HepG2 (cell line): ENCODE measurements around the gene NCOA3. TPM values are rescaled to one million over a fixed set of nuclear protein-coding genes. Genes with fewer than 3 reads are reported as not detected.
A peak's percentile ranks its signal among the peaks of the same experiment; 100 is the strongest.

Source experiments
- ATAD3A ChIP-seq: sonication (generic); formaldehyde crosslinking; IDR thresholded peaks from 2 replicates; pipeline ENCODE4 v1.4.0; 2020; ENCODE audit warnings: missing genetic modification reagents
- CC2D1A ChIP-seq: sonication (generic); formaldehyde crosslinking; IDR thresholded peaks from 2 replicates; pipeline ENCODE4 v1.8.1; 2023; ENCODE audit warnings: mild to moderate bottlenecking, missing genetic modification reagents
- GTF2F1 ChIP-seq: fragments of 150-350 bp; IDR thresholded peaks from 2 replicates; pipeline ENCODE4 v1.6.1; 2014; ENCODE audit warnings: low read length
- NR2F1 ChIP-seq, 2 experiments: fragments of 450-650 bp in 1 of 2; formaldehyde crosslinking in 1 of 2; IDR thresholded peaks; 2 replicates each; pipeline versions ENCODE4 v1.5.0 to v1.6.1; 2016 to 2020; ENCODE audit warnings: mild to moderate bottlenecking in 1 of 2, missing compliant biosample characterization in 1 of 2, missing genetic modification reagents in 1 of 2, moderate library complexity in 1 of 2
- NRL ChIP-seq: sonication (generic); formaldehyde crosslinking; IDR thresholded peaks from 2 replicates; pipeline ENCODE4 v1.5.0; 2020; ENCODE audit warnings: missing genetic modification reagents, mild to moderate bottlenecking, moderate library complexity, borderline replicate concordance
- POLR2G ChIP-seq: fragments of 200-400 bp; formaldehyde crosslinking; IDR thresholded peaks from 2 replicates; pipeline ENCODE4 v1.6.1; 2018; ENCODE audit warnings: mild to moderate bottlenecking, low read depth, low read length, moderate library complexity
- REXO4 ChIP-seq: sonication (generic); formaldehyde crosslinking; IDR thresholded peaks from 2 replicates; pipeline ENCODE4 v1.8.0; 2022; ENCODE audit warnings: missing genetic modification reagents, mild to moderate bottlenecking, borderline replicate concordance
- SIX1 ChIP-seq: sonication (generic); formaldehyde crosslinking; IDR thresholded peaks from 2 replicates; pipeline ENCODE4 v1.4.0; 2020; ENCODE audit warnings: missing genetic modification reagents, borderline replicate concordance
- ZNF274 ChIP-seq: sonication (generic); formaldehyde crosslinking; IDR thresholded peaks from 2 replicates; pipeline ENCODE4 v1.5.1; 2020; ENCODE audit warnings: mild to moderate bottlenecking, missing genetic modification reagents
- ZNF430 ChIP-seq: sonication (generic); formaldehyde crosslinking; IDR thresholded peaks from 2 replicates; pipeline ENCODE4 v1.9.0; 2021; ENCODE audit warnings: mild to moderate bottlenecking, missing genetic modification reagents
- ZNF468 ChIP-seq: sonication (generic); formaldehyde crosslinking; IDR thresholded peaks from 2 replicates; pipeline ENCODE4 v1.8.0; 2022; ENCODE audit warnings: mild to moderate bottlenecking, moderate library complexity, missing genetic modification reagents
- ZNF629 ChIP-seq: sonication (generic); formaldehyde crosslinking; conservative IDR thresholded peaks from 2 replicates; pipeline ENCODE4 v1.5.0; 2020; ENCODE audit warnings: missing genetic modification reagents
- ZNF709 ChIP-seq: sonication (generic); formaldehyde crosslinking; IDR thresholded peaks from 2 replicates; pipeline ENCODE4 v1.5.0; 2020; ENCODE audit warnings: mild to moderate bottlenecking, missing genetic modification reagents
- ZNF747 ChIP-seq: sonication (generic); formaldehyde crosslinking; IDR thresholded peaks from 2 replicates; pipeline ENCODE4 v1.8.1; 2023; ENCODE audit warnings: missing genetic modification reagents, mild to moderate bottlenecking, borderline replicate concordance
- ZNF761 ChIP-seq: sonication (generic); formaldehyde crosslinking; conservative IDR thresholded peaks from 2 replicates; pipeline ENCODE4 v1.4.0; 2020; ENCODE audit warnings: mild to moderate bottlenecking, missing genetic modification reagents
- ZNF878 ChIP-seq: sonication (generic); formaldehyde crosslinking; IDR thresholded peaks from 2 replicates; pipeline ENCODE4 v1.8.1; 2023; ENCODE audit warnings: mild to moderate bottlenecking, missing genetic modification reagents, moderate library complexity
- polyA plus RNA-seq, 8 experiments: library from polyadenylated mRNA; depleted of rRNA in 3 of 8; stranded (reverse) in 7 of 8; unstranded in 1 of 8; fragments of >200 nt; fragmentation: Illumina TruSeq in 4 of 8; extraction: Trizol in 4 of 8; gene quantifications; 2 replicates each; pipeline versions ENCODE4 v1.2.1 to v1.2.3, GENCODE V29; 2011 to 2016; ENCODE audit warnings: low read depth in 4 of 8, missing spikeins in 1 of 8, mixed read lengths in 1 of 8; ENCODE audit not compliant: insufficient read depth in 1 of 8
- total RNA-seq, 5 experiments: library from RNA; depleted of rRNA; stranded (reverse); fragments of >200 nt; fragmentation: Illumina TruSeq; extraction: Trizol; gene quantifications; 2 replicates each; pipeline ENCODE4 v1.2.3, GENCODE V29; 2016; ENCODE audit warnings: low read depth in 1 of 5
- TF ChIP-seq, protein P1 (sequence below): sonication (generic); formaldehyde crosslinking; IDR thresholded peaks from 2 replicates; pipeline ENCODE4 v1.9.0; 2021; ENCODE audit warnings: missing genetic modification reagents, borderline replicate concordance
- TF ChIP-seq, protein P2 (sequence below): IDR thresholded peaks from 2 replicates; pipeline ENCODE4 v1.6.1; 2016

The NCOA3 gene
- total and polyA plus RNA-seq, 2 of the 13 experiments (the other 11 are each of a cell fraction or from before 2014, with no cell fraction given): 35.0 to 56.8 TPM

DNA sequence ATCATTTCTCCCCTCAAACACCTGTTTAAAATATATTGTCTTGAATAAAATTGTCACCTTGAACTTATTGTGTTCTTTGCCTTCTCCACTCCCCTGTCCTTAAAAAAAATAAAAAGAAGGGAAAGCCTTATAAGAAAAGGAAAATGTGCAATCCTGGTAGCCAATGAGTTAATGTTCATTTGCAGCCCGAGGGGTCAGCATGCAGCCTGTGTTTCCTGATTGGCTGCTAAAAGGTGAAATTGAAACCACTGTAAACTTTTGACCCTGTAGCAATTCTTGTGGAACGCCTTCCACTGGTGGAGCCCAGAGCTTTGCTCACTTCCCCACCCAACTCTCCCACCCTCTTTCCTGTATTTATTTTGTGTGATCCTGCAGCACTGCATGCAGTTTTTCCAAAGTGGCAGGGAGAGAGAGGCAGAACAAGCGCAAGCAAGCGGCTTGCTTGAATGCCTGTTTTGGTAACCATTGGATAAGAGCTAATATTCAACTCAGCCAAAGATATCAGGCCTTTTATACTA lies 74.9 kb downstream of the NCOA3 start (continued):
- TF ChIP-seq NRL (no peak), ZNF709 (CRISPR knock-in tag) (no peak), ZNF629 (CRISPR knock-in tag) (0 out of 2 replicates have a peak, but pooled peaks have one; percentile 30), ZNF747 (no peak), SIX1 (peak; percentile 90; the same call in 1 of the 2 replicates), REXO4 (CRISPR knock-in tag) (no peak), ZNF468 (CRISPR knock-in tag) (no peak), GTF2F1 (no peak), POLR2G (peak; percentile 62; the same call in 1 of the 2 replicates), ATAD3A (CRISPR knock-in tag) (no peak), ZNF761 (no peak), ZNF878 (peak; percentile 78), NR2F1 (CRISPR knock-in tag; IDR thresholded peaks at IDR 0.05) (peak; percentile 72), ZNF430 (CRISPR knock-in tag) (peak; percentile 88), ZNF274 (no peak), CC2D1A (no peak)
- TF ChIP-seq, protein P1, sequence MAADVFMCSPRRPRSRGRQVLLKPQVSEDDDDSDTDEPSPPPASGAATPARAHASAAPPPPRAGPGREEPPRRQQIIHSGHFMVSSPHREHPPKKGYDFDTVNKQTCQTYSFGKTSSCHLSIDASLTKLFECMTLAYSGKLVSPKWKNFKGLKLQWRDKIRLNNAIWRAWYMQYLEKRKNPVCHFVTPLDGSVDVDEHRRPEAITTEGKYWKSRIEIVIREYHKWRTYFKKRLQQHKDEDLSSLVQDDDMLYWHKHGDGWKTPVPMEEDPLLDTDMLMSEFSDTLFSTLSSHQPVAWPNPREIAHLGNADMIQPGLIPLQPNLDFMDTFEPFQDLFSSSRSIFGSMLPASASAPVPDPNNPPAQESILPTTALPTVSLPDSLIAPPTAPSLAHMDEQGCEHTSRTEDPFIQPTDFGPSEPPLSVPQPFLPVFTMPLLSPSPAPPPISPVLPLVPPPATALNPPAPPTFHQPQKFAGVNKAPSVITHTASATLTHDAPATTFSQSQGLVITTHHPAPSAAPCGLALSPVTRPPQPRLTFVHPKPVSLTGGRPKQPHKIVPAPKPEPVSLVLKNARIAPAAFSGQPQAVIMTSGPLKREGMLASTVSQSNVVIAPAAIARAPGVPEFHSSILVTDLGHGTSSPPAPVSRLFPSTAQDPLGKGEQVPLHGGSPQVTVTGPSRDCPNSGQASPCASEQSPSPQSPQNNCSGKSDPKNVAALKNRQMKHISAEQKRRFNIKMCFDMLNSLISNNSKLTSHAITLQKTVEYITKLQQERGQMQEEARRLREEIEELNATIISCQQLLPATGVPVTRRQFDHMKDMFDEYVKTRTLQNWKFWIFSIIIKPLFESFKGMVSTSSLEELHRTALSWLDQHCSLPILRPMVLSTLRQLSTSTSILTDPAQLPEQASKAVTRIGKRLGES (CRISPR knock-in tag): no peak
- TF ChIP-seq, protein P2, sequence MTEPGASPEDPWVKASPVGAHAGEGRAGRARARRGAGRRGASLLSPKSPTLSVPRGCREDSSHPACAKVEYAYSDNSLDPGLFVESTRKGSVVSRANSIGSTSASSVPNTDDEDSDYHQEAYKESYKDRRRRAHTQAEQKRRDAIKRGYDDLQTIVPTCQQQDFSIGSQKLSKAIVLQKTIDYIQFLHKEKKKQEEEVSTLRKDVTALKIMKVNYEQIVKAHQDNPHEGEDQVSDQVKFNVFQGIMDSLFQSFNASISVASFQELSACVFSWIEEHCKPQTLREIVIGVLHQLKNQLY (CRISPR knock-in tag): peak; percentile 41; the same call in 1 of the 2 replicates
